SK-N-SH (cell line): ENCODE data around the gene HDAC4. TPM values are rescaled to one million over a fixed set of nuclear protein-coding genes. Genes with fewer than 3 reads are reported as not detected.

ENCODE experiments used
- CTCF ChIA-PET: fragments of 300-600, 350-600 bp; formaldehyde crosslinking; extraction: SDS; loops from one replicate; lab custom pipeline; 2021; lab: Yijun Ruan, JAX
- POLR2A ChIA-PET: fragments of 350-600 bp; sonication (Branson Sonifier 250); formaldehyde crosslinking; extraction: SDS; loops from one replicate; lab custom pipeline; 2020; ENCODE audit warnings: antibody characterized with exemption, inconsistent platforms; lab: Yijun Ruan, JAX
- DNase-seq: peaks from one replicate; pipeline ENCODE4 v3.0.0; 2012
- H2AFZ ChIP-seq: fragments of 200-600 bp; sonication (generic); 2 replicates; pipeline ENCODE4 v1.8.1; 2016; ENCODE audit warnings: antibody characterized with exemption, mild to moderate bottlenecking, low read depth
- H3F3A ChIP-seq: fragments of 200-600 bp; sonication (generic); replicated peaks from 2 replicates; pipeline ENCODE3; 2016; ENCODE audit warnings: antibody characterized with exemption, mild to moderate bottlenecking; ENCODE audit not compliant: insufficient read depth
- H3K27ac ChIP-seq, 2 experiments: fragments of 200-500 bp in 1 of 2; fragments of 200-600 bp in 1 of 2; sonication (Bioruptor generic) in 1 of 2; sonication (generic), shearing (Covaris generic) in 1 of 2; 2 replicates each; pipeline versions ENCODE4 v1.5.1 to v1.6.1; 2014 to 2016; ENCODE audit warnings: low read depth in 2 of 2, inconsistent platforms in 1 of 2, low read length in 1 of 2, mild to moderate bottlenecking in 1 of 2, mixed read lengths in 1 of 2
- H3K27me3 ChIP-seq: fragments of 200-600 bp; sonication (generic), shearing (Covaris generic); 2 replicates; pipeline ENCODE4 v1.6.1; 2016; ENCODE audit warnings: mixed run types; ENCODE audit not compliant: insufficient read depth
- H3K36me3 ChIP-seq, 2 experiments: fragments of 200-500 bp in 1 of 2; fragments of 200-600 bp in 1 of 2; sonication (Bioruptor generic) in 1 of 2; sonication (generic) in 1 of 2; replicated peaks in 1 of 2; 2 replicates each; pipeline versions ENCODE3 to v1.5.1; 2014 to 2016; ENCODE audit warnings: low read length in 1 of 2, mild to moderate bottlenecking in 1 of 2; ENCODE audit not compliant: insufficient read depth in 2 of 2, control insufficient read depth in 1 of 2
- H3K4me1 ChIP-seq, 2 experiments: fragments of 200-500 bp in 1 of 2; fragments of 200-600 bp in 1 of 2; sonication (Bioruptor generic) in 1 of 2; sonication (generic), shearing (Covaris generic) in 1 of 2; 2 replicates each; pipeline versions ENCODE4 v1.5.1 to v1.6.1; 2014 to 2016; ENCODE audit warnings: low read depth in 1 of 2, low read length in 1 of 2, mixed run types in 1 of 2; ENCODE audit not compliant: insufficient read depth in 2 of 2, control insufficient read depth in 1 of 2
- H3K4me2 ChIP-seq: fragments of 200-600 bp; sonication (generic), shearing (Covaris generic); 2 replicates; pipeline ENCODE4 v1.6.1; 2017; ENCODE audit warnings: mixed run types
- H3K4me3 ChIP-seq, 2 experiments: fragments of 200-500 bp in 1 of 2; fragments of 200-600 bp in 1 of 2; sonication (Bioruptor generic) in 1 of 2; sonication (generic), shearing (Covaris generic) in 1 of 2; 2 replicates each; pipeline versions ENCODE4 v1.5.1 to v1.8.1; 2014 to 2016; ENCODE audit warnings: low read depth in 2 of 2, inconsistent platforms in 1 of 2, low read length in 1 of 2, mild to moderate bottlenecking in 1 of 2, mixed read lengths in 1 of 2, moderate library complexity in 1 of 2
- H3K79me2 ChIP-seq: fragments of 200-600 bp; sonication (generic); 2 replicates; pipeline ENCODE4 v1.8.1; 2017; ENCODE audit warnings: mild to moderate bottlenecking; ENCODE audit not compliant: insufficient read depth
- H3K9ac ChIP-seq: fragments of 200-600 bp; sonication (generic); 2 replicates; pipeline ENCODE4 v1.6.1; 2017; ENCODE audit warnings: mixed run types
- H3K9me2 ChIP-seq: fragments of 200-600 bp; sonication (generic); 2 replicates; pipeline ENCODE4 v1.6.1; 2017; ENCODE audit warnings: mixed run types
- H3K9me3 ChIP-seq: fragments of 200-600 bp; sonication (generic); 2 replicates; pipeline ENCODE4 v1.6.1; 2017; ENCODE audit warnings: mixed run types, mild to moderate bottlenecking, moderate library complexity
- H4K20me1 ChIP-seq: fragments of 200-600 bp; sonication (generic); 2 replicates; pipeline ENCODE4 v1.6.1; 2017; ENCODE audit warnings: mild to moderate bottlenecking, mixed run types; ENCODE audit not compliant: insufficient read depth
- CHD2 ChIP-seq: fragments of 150-350 bp; IDR thresholded peaks from 2 replicates; pipeline ENCODE4 v1.6.1; 2018; ENCODE audit warnings: low read length; ENCODE audit not compliant: partially characterized antibody
- CTCF ChIP-seq: fragments of 200-600 bp; sonication (generic); IDR thresholded peaks from 2 replicates; pipeline ENCODE4 v1.6.1; 2017; ENCODE audit warnings: antibody characterized with exemption, mild to moderate bottlenecking, moderate library complexity
- ELF1 ChIP-seq: IDR thresholded peaks from 2 replicates; pipeline ENCODE4 v1.4.0; 2012
- EP300 ChIP-seq, 2 experiments: IDR thresholded peaks; 2 replicates each; pipeline versions ENCODE4 v1.4.0 to v1.6.1; 2012; ENCODE audit warnings: borderline replicate concordance in 1 of 2, low read depth in 1 of 2, low read length in 1 of 2
- FOSL2 ChIP-seq: IDR thresholded peaks from 2 replicates; pipeline ENCODE4 v1.4.0; 2012; ENCODE audit warnings: low read depth, mild to moderate bottlenecking, moderate library complexity, borderline replicate concordance
- JUND ChIP-seq: IDR thresholded peaks from 2 replicates; pipeline ENCODE4 v1.4.0; 2012
- MAX ChIP-seq: IDR thresholded peaks from 2 replicates; pipeline ENCODE4 v1.4.0; 2012; ENCODE audit warnings: low read depth
- MEF2A ChIP-seq: IDR thresholded peaks from 2 replicates; pipeline ENCODE4 v1.4.0; 2012; ENCODE audit warnings: low read depth, borderline replicate concordance
- POLR2AphosphoS5 ChIP-seq: IDR thresholded peaks from 2 replicates; pipeline ENCODE4 v1.6.1; 2012; ENCODE audit warnings: low read depth, low read length
- REST ChIP-seq: IDR thresholded peaks from 2 replicates; pipeline ENCODE4 v1.6.1; 2012; ENCODE audit warnings: mild to moderate bottlenecking, low read depth, low read length, moderate library complexity
- RFX5 ChIP-seq: IDR thresholded peaks from 2 replicates; pipeline ENCODE4 v1.6.1; 2012; ENCODE audit warnings: mild to moderate bottlenecking, improper control_type of control experiment, low read length
- RXRA ChIP-seq: IDR thresholded peaks from 2 replicates; pipeline ENCODE4 v1.4.0; 2012; ENCODE audit warnings: low read depth, mild to moderate bottlenecking, borderline replicate concordance
- SIN3A ChIP-seq: IDR thresholded peaks from 2 replicates; pipeline ENCODE4 v1.6.1; 2012; ENCODE audit warnings: low read depth, mild to moderate bottlenecking, low read length, moderate library complexity, borderline replicate concordance
- TCF12 ChIP-seq: IDR thresholded peaks from 2 replicates; pipeline ENCODE4 v1.4.0; 2012
- TEAD4 ChIP-seq: IDR thresholded peaks from 2 replicates; pipeline ENCODE4 v1.4.0; 2012; ENCODE audit warnings: mild to moderate bottlenecking, borderline replicate concordance; ENCODE audit not compliant: insufficient read depth
- ZBTB33 ChIP-seq: IDR thresholded peaks from 2 replicates; pipeline ENCODE4 v1.4.0; 2012; ENCODE audit warnings: low read depth, borderline replicate concordance
- WGBS: methylation state at CpG from one replicate; pipeline ENCODE4 v1.1.6; 2017; ENCODE audit warnings: low lambda C conversion rate; 5-methylcytosine and 5-hydroxymethylcytosine counted together
- polyA plus RNA-seq, 3 experiments: library from polyadenylated mRNA; depleted of rRNA; stranded (reverse); fragments of >200 nt; gene quantifications; 2 replicates each; pipeline ENCODE4 v1.2.3, GENCODE V29; 2012

Gene HDAC4
- polyA plus RNA-seq, 1 of the 3 experiments (the other 2 are of a cell fraction) = 5.5 TPM

GRCh38 chr2:239008677-239009588 is 391.9 kb downstream of the HDAC4 start:
- Histone ChIP-seq H3K36me3 (no peaks in the 10 kb centered on the region), H3K79me2 (no peaks in the 10 kb centered on the region), H3F3A (no peaks in the 10 kb centered on the region), H3K27me3 (no peaks in the 10 kb centered on the region), H3K4me3 (no peak overlapping the region), H2AFZ (no peak overlapping the region), H3K9me3 (no peaks in the 10 kb centered on the region), H4K20me1 (no peaks in the 10 kb centered on the region), H3K4me1 (no peaks in the 10 kb centered on the region), H3K4me2 (no peak overlapping the region), H3K9ac (no peak overlapping the region), H3K27ac (no peak overlapping the region), H3K9me2 (no peaks in the 10 kb centered on the region)
- ChIA-PET POLR2A (no interaction called here), CTCF (interaction anchor here (0.6 to 0.7 kb wide), 2 partner anchors 97 to 419 kb away, joined by 3 read pairs; no protein-coding TSS in a partner anchor)
- no peak for DNase-seq
- TF ChIP-seq ELF1 = no peak
- WGBS = 72% methylated on average over 33 of the region's 35 CpGs

- no peak overlapping the region for H3K4me2 ChIP-seq
- ChIA-PET CTCF (no interaction called here), POLR2A (interaction anchor here (0.7 kb wide), 1 partner anchor 18 kb away, joined by 3 read pairs; no protein-coding TSS in a partner anchor)
- H3K36me3 ChIP-seq = no peaks in the 10 kb centered on the region
- no peak for DNase-seq
- no peaks in the 10 kb centered on the region for H3K9me2 ChIP-seq
- H3K27ac ChIP-seq = no peak overlapping the region
- no peak overlapping the region for H3K9ac ChIP-seq
- H4K20me1 ChIP-seq = no peaks in the 10 kb centered on the region
- H3K4me1 ChIP-seq = peaks cover 0 to 5% of the 10 kb centered on the region in 2 experiments; a peak in 1 of 4 replicates
- H3F3A ChIP-seq = no peaks in the 10 kb centered on the region
- 69% methylated on average over 12 of the region's 12 CpGs for WGBS
- no peaks in the 10 kb centered on the region for H3K9me3 ChIP-seq
- H2AFZ ChIP-seq = no peak overlapping the region
- no peak overlapping the region for H3K4me3 ChIP-seq
- no peaks in the 10 kb centered on the region for H3K27me3 ChIP-seq
- no peaks in the 10 kb centered on the region for H3K79me2 ChIP-seq
- no peak for TF ChIP-seq MAX
- TF ChIP-seq FOSL2 = no peak
- no peak for TF ChIP-seq REST
- no peak for TF ChIP-seq RXRA
- TF ChIP-seq JUND = no peak
- TF ChIP-seq TCF12 = no peak
- TF ChIP-seq ZBTB33 = no peak
- TF ChIP-seq CTCF = no peak
- TF ChIP-seq SIN3A = no peak
- no peak for TF ChIP-seq RFX5
- no peak for TF ChIP-seq TEAD4
- no peak for TF ChIP-seq MEF2A
- TF ChIP-seq CHD2 = no peak
- TF ChIP-seq POLR2AphosphoS5 = no peak
- no peak for TF ChIP-seq EP300 (IDR thresholded peaks at IDR 0.05; ENCODE audit: borderline replicate concordance in 1 of 2, low read depth in 1 of 2, low read length in 1 of 2)
These were observed 392.8 kb downstream of the HDAC4 start for GRCh38 chr2:239008004-239008403.
